Loucy (cell line): ENCODE data around the gene NPSR1.

Experiments used
- H2AFZ ChIP-seq: fragments of 200-600 bp; sonication (generic); 2 replicates; pipeline ENCODE4 v1.6.0; 2016; ENCODE audit warnings: antibody characterized with exemption, mild to moderate bottlenecking, low read length, moderate library complexity
- H3F3A ChIP-seq: fragments of 200-600 bp; 2 replicates; pipeline ENCODE4 v1.6.0; 2016; ENCODE audit warnings: antibody characterized with exemption, low read depth, mild to moderate bottlenecking
- H3K27me3 ChIP-seq: fragments of 200-600 bp; sonication (generic); 2 replicates; pipeline ENCODE4 v1.6.1; 2014; ENCODE audit warnings: low read length, mild to moderate bottlenecking; ENCODE audit not compliant: insufficient read depth, poor library complexity, severe bottlenecking
- H3K36me3 ChIP-seq: fragments of 200-600 bp; sonication (generic); 2 replicates; pipeline ENCODE4 v1.6.1; 2016; ENCODE audit warnings: low read length; ENCODE audit not compliant: insufficient read depth
- H3K4me1 ChIP-seq: fragments of 200-600 bp; sonication (generic); 2 replicates; pipeline ENCODE4 v1.5.1; 2014; ENCODE audit warnings: low read length, mild to moderate bottlenecking; ENCODE audit not compliant: insufficient read depth, poor library complexity, severe bottlenecking
- H3K4me2 ChIP-seq: fragments of 200-600 bp; sonication (generic); 2 replicates; pipeline ENCODE4 v1.6.0; 2014; ENCODE audit warnings: antibody characterized with exemption, low read length, low read depth, mild to moderate bottlenecking; ENCODE audit not compliant: poor library complexity, severe bottlenecking
- H3K4me3 ChIP-seq: fragments of 200-600 bp; sonication (generic); 2 replicates; pipeline ENCODE4 v1.5.1; 2014; ENCODE audit warnings: low read length, mild to moderate bottlenecking, mixed read lengths; ENCODE audit not compliant: poor library complexity, severe bottlenecking
- H3K79me2 ChIP-seq: fragments of 200-600 bp; sonication (generic); 2 replicates; pipeline ENCODE4 v1.6.1; 2014; ENCODE audit warnings: low read length; ENCODE audit not compliant: insufficient read depth
- H3K9ac ChIP-seq: fragments of 200-600 bp; sonication (generic); 2 replicates; pipeline ENCODE4 v1.6.0; 2014; ENCODE audit warnings: mild to moderate bottlenecking, low read depth, low read length, moderate library complexity; ENCODE audit not compliant: poor library complexity, severe bottlenecking
- H3K9me2 ChIP-seq: fragments of 200-600 bp; sonication (generic); replicated peaks from 2 replicates; pipeline ENCODE4 v1.6.1; 2016; ENCODE audit warnings: low read depth, low read length, mixed read lengths
- H3K9me3 ChIP-seq: fragments of 200-600 bp; sonication (generic); 2 replicates; pipeline ENCODE4 v1.6.1; 2014; ENCODE audit warnings: mild to moderate bottlenecking, antibody characterized with exemption, low read length, low read depth; ENCODE audit not compliant: insufficient read depth
- H4K20me1 ChIP-seq: fragments of 200-600 bp; sonication (generic); 2 replicates; pipeline ENCODE4 v1.6.0; 2014; ENCODE audit warnings: antibody characterized with exemption, low read length, mild to moderate bottlenecking; ENCODE audit not compliant: insufficient read depth, poor library complexity, severe bottlenecking
- EZH2phosphoT487 ChIP-seq: fragments of 200-600 bp; IDR thresholded peaks from 2 replicates; pipeline ENCODE4 v1.6.1; 2018; ENCODE audit warnings: antibody characterized with exemption, mild to moderate bottlenecking, moderate library complexity, borderline replicate concordance
- TF ChIP-seq, protein P1 (sequence below): fragments of 200-600 bp; sonication (generic); conservative IDR thresholded peaks from 2 replicates; pipeline ENCODE4 v1.5.1; 2014; ENCODE audit warnings: mild to moderate bottlenecking, antibody characterized with exemption, low read length

Gene NPSR1

DNA sequence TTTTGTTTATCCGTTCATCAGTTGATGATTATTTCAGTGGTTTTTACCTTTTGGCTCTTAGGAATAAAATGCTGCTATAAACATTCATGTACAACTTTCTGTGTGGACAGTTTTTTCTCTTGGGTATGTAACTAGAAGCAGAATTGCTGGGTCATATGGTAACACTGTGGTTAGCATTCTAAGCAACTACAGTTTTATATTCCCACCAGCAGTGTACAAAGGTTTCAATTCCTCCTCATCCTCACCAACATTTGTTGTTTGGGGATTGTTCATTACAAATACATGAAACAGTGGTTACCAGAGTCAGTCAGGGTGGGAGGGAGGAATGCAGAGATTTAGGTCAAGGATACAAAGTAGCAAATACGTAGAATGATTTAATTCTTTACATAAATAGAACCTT lies 97.0 kb downstream of the NPSR1 start:
- H3K9me3 ChIP-seq, result no peaks in the 10 kb centered on the region
- H4K20me1 ChIP-seq, result no peaks in the 10 kb centered on the region
- H3K4me1 ChIP-seq, result no peaks in the 10 kb centered on the region
- H2AFZ ChIP-seq, result no peak overlapping the region
- H3K36me3 ChIP-seq, result no peaks in the 10 kb centered on the region
- no peak overlapping the region for H3K9ac ChIP-seq
- TF ChIP-seq, protein P1, sequence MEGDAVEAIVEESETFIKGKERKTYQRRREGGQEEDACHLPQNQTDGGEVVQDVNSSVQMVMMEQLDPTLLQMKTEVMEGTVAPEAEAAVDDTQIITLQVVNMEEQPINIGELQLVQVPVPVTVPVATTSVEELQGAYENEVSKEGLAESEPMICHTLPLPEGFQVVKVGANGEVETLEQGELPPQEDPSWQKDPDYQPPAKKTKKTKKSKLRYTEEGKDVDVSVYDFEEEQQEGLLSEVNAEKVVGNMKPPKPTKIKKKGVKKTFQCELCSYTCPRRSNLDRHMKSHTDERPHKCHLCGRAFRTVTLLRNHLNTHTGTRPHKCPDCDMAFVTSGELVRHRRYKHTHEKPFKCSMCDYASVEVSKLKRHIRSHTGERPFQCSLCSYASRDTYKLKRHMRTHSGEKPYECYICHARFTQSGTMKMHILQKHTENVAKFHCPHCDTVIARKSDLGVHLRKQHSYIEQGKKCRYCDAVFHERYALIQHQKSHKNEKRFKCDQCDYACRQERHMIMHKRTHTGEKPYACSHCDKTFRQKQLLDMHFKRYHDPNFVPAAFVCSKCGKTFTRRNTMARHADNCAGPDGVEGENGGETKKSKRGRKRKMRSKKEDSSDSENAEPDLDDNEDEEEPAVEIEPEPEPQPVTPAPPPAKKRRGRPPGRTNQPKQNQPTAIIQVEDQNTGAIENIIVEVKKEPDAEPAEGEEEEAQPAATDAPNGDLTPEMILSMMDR, result no peak
- no peaks in the 10 kb centered on the region for H3K9me2 ChIP-seq
- H3K79me2 ChIP-seq, result no peaks in the 10 kb centered on the region
- no peak overlapping the region for H3K4me3 ChIP-seq
- no peaks in the 10 kb centered on the region for H3K27me3 ChIP-seq
- H3K4me2 ChIP-seq, result no peak overlapping the region
- H3F3A ChIP-seq, result no peaks in the 10 kb centered on the region

DNA sequence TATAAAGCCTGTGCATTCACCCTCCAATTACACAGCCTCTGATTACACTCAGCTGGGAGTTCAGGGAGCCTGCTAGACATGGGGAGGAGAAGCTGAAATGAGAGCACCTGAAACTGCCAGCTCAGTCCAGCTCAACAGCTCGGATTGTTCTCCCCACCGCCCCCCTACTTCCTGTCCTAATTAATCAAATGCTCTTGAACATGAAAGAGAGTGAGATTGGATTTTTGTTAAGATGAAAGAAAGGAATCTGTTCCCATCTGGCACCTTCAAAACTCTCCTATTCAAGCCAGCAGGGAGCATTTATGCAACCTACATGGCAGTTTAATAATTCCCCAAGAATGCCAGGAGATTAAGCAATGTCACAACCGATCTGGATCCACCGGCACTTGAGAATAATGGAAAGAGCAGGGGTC lies 98.0 kb downstream of the NPSR1 start:
- Histone ChIP-seq H3K27me3 (no peaks in the 10 kb centered on the region), H3K4me2 (no peak overlapping the region), H3K9me2 (no peaks in the 10 kb centered on the region), H3K36me3 (no peaks in the 10 kb centered on the region), H3K4me3 (no peak overlapping the region), H3K9ac (no peak overlapping the region), H3K9me3 (no peaks in the 10 kb centered on the region), H2AFZ (no peak overlapping the region), H4K20me1 (no peaks in the 10 kb centered on the region), H3F3A (no peaks in the 10 kb centered on the region), H3K4me1 (no peaks in the 10 kb centered on the region), H3K79me2 (no peaks in the 10 kb centered on the region)
- no peak for TF ChIP-seq EZH2phosphoT487
- TF ChIP-seq, protein P1, result no peak

DNA sequence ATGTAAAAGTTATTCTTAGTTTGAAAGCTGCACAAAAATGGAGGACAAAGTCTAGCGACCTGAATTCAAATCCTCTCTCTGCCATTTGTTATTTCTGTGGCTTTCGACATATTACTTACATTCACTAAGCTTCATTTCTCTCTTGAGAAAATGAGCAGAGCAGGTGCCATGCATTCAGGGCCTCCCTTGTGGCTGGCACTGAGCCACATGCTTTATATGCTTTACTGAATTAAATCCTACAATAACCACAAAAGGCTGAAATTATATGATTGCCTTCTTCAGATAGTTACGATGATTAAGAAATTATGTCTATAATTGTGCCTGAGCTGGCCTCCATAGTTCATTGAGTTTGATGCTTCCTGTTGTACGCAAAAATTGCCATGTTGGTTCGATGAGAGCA lies 98.7 kb downstream of the NPSR1 start:
- Histone ChIP-seq H4K20me1 (no peaks in the 10 kb centered on the region), H3F3A (no peaks in the 10 kb centered on the region), H3K4me1 (peaks cover 3% of the 10 kb centered on the region), H3K36me3 (no peaks in the 10 kb centered on the region), H2AFZ (no peak overlapping the region), H3K9ac (no peak overlapping the region), H3K79me2 (no peaks in the 10 kb centered on the region), H3K9me3 (no peaks in the 10 kb centered on the region), H3K4me2 (no peak overlapping the region), H3K9me2 (no peaks in the 10 kb centered on the region), H3K4me3 (no peak overlapping the region), H3K27me3 (no peaks in the 10 kb centered on the region)
- TF ChIP-seq EZH2phosphoT487, result no peak
- TF ChIP-seq, protein P1, result no peak
